NCI-H2196 treated with DMSO at 0.1 percent for 48 hours (cell line): ENCODE measurements around the gene UBP1.
"Not testable (repeated sequence)": the region's sequence is repeated elsewhere in the genome, so short reads cannot be mapped to it uniquely, and the experiment has no call there.

Experiments used
- DNase-seq: peaks from one replicate; lab custom pipeline; 2025; ENCODE audit not compliant: unreplicated experiment; lab: John Stamatoyannopoulos, UW

UBP1 gene, protein sequence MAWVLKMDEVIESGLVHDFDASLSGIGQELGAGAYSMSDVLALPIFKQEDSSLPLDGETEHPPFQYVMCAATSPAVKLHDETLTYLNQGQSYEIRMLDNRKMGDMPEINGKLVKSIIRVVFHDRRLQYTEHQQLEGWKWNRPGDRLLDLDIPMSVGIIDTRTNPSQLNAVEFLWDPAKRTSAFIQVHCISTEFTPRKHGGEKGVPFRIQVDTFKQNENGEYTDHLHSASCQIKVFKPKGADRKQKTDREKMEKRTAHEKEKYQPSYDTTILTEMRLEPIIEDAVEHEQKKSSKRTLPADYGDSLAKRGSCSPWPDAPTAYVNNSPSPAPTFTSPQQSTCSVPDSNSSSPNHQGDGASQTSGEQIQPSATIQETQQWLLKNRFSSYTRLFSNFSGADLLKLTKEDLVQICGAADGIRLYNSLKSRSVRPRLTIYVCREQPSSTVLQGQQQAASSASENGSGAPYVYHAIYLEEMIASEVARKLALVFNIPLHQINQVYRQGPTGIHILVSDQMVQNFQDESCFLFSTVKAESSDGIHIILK

DNA sequence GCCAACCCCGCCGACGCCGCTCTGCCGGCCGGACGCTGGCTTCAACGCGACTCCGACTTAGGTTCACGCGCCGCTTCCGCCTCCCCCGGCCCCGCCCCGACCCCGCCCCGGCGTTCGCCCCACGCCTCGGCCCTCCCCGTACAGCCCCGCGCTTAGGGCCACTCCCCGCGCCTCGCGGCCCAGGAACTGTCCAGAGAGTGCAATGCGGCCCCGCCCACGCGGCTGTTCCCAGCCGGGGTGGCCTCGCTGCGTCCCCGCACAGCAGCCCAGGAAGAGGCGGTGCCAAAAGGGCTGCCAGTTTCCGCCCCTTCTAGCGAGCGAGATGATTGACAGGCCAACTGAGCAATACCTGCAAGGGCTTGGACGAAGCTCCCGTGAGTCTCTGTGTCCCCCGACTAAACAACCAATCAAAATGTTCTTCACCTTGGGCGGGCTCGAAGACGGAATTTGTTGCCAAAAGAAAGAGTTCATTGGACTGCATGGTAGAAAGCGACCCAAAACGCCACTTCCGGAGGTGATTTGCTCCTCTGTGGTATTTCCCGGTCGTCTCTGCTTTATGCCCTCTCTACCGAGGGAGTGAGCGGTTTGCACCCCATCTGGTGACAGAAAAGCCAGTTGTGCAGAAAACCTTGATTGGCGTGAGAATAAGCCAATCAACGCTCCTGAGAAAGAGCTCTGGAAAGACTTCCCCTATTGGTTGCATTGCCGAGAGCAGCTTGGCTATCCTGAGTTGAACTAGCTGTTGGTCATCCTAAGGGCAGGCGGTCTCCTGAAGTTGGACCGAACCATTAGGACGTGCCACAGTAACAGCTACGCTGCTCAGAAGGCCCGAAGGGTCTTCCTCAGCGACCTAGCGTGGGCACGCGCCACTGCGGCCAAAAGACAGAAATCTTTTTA lies at the start of gene UBP1:
UBP1 (minus strand) TSS at position 78 of the 897 bp plus-strand sequence. CDS start 557 bp downstream, outside the sequence.
- peak; percentile 94 for DNase-seq

- DNase-seq, result no peak
These were observed 48.5 kb upstream of the UBP1 start for GRCh38 chr3:33488683-33489082.

GRCh38 chr3:33488246-33488645 lies 48.0 kb upstream of the UBP1 start:
- no peak for DNase-seq

- no peak for DNase-seq
These were observed 41.9 kb upstream of the UBP1 start for GRCh38 chr3:33482111-33482521.

DNA sequence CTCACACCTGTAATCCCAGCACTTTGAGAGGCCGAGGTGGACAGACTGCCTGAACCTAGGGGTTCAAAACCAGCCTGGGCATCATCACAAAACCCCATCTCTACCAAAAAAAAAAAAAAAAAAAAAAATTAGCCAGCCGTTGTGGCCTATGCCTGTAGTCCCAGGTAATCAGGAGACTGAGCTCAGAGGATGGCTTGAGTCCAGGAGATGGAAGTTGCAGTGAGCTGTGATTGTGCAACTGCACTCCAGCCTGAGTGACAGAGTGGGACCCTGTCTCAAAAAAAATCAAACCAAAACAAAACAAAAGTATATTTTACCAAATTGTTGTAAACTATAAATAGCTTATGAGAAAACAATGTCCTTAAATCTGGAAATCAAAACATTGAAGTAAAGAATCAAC lies 34.7 kb upstream of the UBP1 start:
- no peak for DNase-seq

GRCh38 chr3:33473813-33474212 lies 33.6 kb upstream of the UBP1 start:
- no peak for DNase-seq

GRCh38 chr3:33467786-33468185 lies 27.6 kb upstream of the UBP1 start:
- DNase-seq, result no peak

DNA sequence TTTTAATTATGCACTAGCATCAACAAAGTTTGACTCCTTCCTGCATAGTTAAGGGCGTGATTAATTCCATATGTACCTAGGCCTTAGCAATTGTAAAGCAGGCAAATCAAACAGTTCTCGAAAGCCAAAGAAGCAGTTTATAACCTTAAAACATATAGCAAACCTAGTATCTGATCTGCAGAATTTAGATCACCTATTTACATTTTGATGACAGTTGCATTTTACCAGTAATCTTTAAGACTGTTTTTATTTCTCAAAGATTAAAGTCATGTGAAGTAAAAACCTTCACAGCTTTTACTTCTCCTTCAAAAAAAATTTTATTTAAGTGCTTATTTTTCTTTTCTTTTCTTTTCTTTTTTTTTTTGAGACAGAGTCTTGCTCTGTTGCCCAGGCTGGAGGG lies 20.9 kb upstream of the UBP1 start:
- no peak for DNase-seq

DNA sequence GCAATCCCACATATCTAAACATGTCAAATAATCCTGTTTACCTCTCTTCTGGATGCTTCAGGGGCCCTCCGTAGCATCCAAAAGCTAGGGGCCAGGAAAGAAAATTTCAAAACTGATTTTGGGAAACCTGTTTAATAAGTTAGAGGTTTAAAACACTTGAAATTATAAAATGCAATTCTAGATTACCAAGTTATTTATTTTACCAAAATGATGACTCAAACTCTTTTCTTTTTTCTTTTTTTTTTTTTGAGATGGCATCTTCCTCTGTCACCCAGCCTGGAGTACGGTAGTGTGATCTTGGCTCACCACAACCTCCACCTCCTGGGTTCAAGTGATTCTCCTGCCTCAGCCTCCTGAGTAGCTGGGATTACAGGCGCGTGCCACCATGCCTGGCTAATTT lies 19.4 kb upstream of the UBP1 start:
- not testable (repeated sequence) for DNase-seq

DNA sequence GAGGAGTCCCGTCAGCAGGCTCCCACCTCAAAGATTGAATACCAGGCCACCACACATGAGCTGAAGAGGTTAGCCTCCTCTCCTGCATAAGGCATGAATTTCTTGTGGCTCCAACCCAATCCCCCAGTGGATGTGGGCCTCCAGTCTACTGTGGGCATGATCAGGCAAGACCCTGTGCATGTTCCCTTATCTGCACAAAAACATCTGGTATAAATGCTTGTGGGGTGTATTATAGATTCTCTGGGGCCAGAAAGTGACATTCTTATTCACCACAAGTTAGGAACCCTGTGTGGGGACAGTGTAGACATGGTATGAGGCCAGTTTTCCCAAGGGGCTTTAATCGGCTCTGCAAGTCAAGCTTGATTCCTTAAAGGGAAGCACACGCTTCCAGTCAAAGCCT lies 18.2 kb upstream of the UBP1 start:
- no peak for DNase-seq

DNA sequence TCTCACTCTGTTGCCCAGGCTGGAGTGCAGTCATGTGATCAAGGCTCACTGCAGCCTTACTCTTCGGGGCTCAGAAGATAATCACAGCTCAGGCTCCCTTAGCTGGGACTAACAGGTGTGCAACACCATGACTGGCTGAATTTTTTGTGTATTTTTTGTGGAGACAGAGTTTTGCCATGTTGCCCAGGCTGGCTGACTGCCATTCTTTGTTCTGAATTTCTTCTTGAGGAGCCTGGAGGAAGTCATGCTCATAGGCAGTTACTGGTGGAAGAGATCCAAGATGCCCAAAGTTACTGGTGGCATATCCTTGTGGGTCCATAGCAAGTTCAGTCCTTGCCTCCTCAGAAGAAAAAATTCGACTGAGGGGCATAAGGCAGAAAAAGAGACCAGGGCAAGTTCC lies 16.6 kb upstream of the UBP1 start:
- DNase-seq, result no peak

GRCh38 chr3:33453331-33453761 lies 13.1 kb upstream of the UBP1 start:
- no peak for DNase-seq

DNA sequence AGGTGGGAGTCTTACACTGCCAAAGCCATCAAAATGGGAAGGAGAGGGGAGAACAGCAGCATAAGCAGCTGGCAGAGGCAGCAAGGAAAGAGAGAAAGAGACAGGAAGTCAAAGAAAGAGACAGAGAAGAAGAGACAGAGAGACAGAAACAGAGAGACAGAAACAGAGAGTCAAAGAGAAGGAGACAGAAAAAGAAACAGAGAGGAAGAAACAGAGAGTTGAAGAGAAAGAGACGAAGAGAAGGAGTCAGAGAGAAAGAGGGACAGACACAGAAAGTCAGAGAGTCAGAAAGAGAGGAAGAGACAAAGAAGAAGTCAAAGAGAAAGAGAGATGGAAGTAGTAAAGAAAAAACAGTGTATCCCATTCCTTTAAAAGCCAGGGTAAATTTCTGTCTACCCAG lies 11.8 kb upstream of the UBP1 start:
- not testable (repeated sequence) for DNase-seq

DNA sequence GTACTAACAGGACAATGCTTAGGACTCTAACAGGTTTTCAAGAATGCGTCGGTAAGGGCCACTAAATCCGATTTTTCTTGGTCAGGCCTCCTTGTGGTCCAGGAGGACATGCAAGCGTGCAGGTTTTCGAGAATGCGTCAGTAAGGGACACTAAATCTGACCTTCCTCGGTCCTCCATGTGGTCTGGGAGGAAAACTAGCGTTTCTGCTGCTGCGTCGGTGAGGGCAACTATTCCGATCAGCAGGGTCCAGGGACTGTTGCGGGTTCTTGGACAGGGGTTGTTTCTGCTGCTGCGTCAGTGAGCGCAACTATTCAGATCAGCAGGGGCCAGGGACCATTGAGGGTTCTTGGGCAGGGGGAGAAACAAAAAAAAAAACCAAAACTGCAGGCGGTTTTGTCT lies 7.8 kb upstream of the UBP1 start:
- DNase-seq, result no peak

DNA sequence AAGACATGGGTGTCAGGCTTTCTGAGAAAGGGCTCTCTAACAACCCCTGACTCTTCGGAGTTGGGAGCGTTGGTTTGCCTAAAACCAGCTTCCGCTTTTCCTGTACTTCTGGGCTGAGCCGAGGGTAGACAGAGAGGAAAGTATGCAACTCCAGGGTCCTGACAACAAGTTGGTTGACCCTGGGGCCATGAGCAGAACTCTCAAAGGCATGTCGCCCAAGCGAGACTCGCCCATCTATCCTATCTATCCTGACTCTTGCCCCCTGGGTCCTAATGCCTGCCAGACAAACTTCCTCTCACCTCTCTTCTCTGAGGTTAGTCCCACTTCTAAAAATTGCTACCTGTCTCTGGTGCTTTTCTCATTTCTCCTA lies 7.0 kb upstream of the UBP1 start:
- DNase-seq, result not testable (repeated sequence)

GRCh38 chr3:33442190-33442589 lies 2.0 kb upstream of the UBP1 start:
- DNase-seq, result no peak

GRCh38 chr3:33441225-33441976 lies 1.2 kb upstream of the UBP1 start:
- no peak for DNase-seq

DNA sequence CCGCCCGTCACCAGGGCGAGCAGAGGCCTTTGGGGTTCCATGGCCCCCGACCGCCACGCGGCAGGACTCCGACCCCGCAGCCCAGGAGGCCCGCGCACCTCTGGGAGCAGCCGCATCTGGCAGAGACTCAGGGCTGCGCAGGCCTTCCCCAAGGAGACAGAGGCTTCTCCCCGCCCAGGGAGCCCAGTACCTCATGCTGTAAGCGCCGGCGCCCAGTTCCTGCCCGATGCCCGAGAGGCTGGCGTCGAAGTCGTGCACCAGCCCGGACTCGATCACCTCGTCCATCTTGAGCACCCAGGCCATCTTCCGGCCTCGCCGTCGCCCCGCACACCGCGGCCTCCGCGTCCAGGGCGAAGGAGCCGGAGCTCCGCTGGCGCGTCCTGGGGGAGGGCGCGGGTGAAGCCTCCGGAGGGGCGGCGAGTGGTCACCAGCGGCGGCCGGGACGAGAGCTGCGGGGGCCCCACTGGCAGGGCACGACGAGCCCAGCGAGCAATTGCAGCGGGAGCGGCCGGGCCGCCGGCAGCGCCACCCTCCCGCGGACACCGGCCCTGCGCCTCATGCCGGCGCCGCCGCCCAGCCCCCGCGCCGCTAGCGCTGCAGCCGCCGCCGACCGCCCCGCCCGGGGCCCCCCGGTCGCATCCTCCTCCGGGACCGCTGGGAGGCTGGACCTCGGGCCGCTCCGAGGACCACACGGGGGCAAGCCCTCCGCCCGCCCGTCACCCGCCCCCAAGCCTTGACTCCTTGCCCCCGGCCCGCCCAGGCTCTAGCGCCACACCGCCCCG lies 468 bp downstream of the UBP1 start:
- DNase-seq, result no peak

- DNase-seq, result no peak
These were observed 1.2 kb downstream of the UBP1 start for GRCh38 chr3:33438881-33439545.

DNA sequence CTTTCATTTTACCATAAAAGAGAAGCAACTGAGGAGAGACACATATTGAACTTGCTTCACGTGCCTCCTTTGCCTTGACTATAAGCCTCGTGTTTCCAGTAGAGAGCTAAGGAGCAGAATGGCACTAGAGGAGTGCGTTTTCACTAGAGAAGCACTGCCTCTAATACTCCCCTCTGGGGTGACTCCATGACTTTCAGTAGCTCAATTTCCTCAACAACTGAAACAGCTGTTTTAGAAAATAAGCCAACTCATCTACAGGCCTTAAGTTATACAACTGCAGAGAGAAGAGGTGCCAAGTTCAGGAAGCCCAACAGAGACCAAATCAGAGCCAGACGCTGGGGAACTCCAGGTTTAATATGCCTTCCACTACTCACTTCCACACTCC lies 1.9 kb downstream of the UBP1 start:
- DNase-seq, result no peak
